ENCODE results near the gene TMEM117. TPM values are rescaled to one million over a fixed set of nuclear protein-coding genes. Genes with fewer than 3 reads are reported as not detected.

The TMEM117 gene
- total and polyA plus RNA-seq, 10 of the 15 experiments (the other 5 are each of a cell fraction or from before 2014, with no cell fraction given) = 3.1 to 8.2 (median 6.1) TPM

GRCh38 chr12:43917896-43918295 is 82.0 kb downstream of the TMEM117 start:
- ChIA-PET RAD21 (ENCODE audit: unreplicated experiment) (no interaction called here), SMC1A (ENCODE audit: uncharacterized antibody, unreplicated experiment) (no interaction called here), POLR2A (no interaction called here), CTCF (interaction anchor here (0.7 kb wide), 1 partner anchor 421 kb away, joined by 3 read pairs; no protein-coding TSS in a partner anchor)
- in situ Hi-C loops (cut with MboI) = no loop called here
- Histone ChIP-seq H3K9ac (ENCODE audit: control insufficient read depth, insufficient read depth, low read length) (no peak overlapping the region), H3K79me2 (ENCODE audit: control insufficient read depth, insufficient read depth, low read length) (no peaks in the 10 kb centered on the region), H4K20me1 (ENCODE audit: control insufficient read depth, insufficient read depth) (no peaks in the 10 kb centered on the region), H3K4me2 (ENCODE audit: control insufficient read depth, insufficient read depth) (no peak overlapping the region), H3K4me1 (ENCODE audit: control insufficient read depth, insufficient read depth, low read length) (no peaks in the 10 kb centered on the region), H3K4me3 (no peak overlapping the region), H2AFZ (ENCODE audit: control insufficient read depth, low read depth, low read length) (no peak overlapping the region), H3K27ac (ENCODE audit: control insufficient read depth, insufficient read depth) (no peak overlapping the region), H3K36me3 (ENCODE audit: control insufficient read depth in 2 of 2, insufficient read depth in 2 of 2, low read length in 1 of 2) (no peaks in the 10 kb centered on the region), H3K9me3 (replicated peaks; ENCODE audit: control insufficient read depth, insufficient read depth, low read length) (no peaks in the 10 kb centered on the region), H3K27me3 (replicated peaks in 1 of 2; ENCODE audit: control insufficient read depth in 2 of 2, insufficient read depth in 2 of 2, low read length in 1 of 2) (no peaks in the 10 kb centered on the region)
- BruUV-seq (replicated peaks) = no TSS peak
- intact Hi-C loops (cut with micrococcal nuclease; ENCODE audit: unreplicated experiment) = no loop called here
- no peak for FAIRE-seq
- ATAC-seq = no peak
- TF ChIP-seq NRF1 (conservative IDR thresholded peaks at IDR 0.05; ENCODE audit: low read depth, low read length) = no peak
- no peak for TF ChIP-seq RCOR1 (conservative IDR thresholded peaks at IDR 0.05; ENCODE audit: low read depth, low read length)
- no peak for TF ChIP-seq SUPT20H (IDR thresholded peaks at IDR 0.05; ENCODE audit: borderline replicate concordance, control insufficient read depth, low read depth, low read length)
- no peak for TF ChIP-seq BCL11A (IDR thresholded peaks at IDR 0.05; ENCODE audit: low read depth, low read length)
- TF ChIP-seq ZNF217 (IDR thresholded peaks at IDR 0.05) = no peak
- TF ChIP-seq, protein P1, sequence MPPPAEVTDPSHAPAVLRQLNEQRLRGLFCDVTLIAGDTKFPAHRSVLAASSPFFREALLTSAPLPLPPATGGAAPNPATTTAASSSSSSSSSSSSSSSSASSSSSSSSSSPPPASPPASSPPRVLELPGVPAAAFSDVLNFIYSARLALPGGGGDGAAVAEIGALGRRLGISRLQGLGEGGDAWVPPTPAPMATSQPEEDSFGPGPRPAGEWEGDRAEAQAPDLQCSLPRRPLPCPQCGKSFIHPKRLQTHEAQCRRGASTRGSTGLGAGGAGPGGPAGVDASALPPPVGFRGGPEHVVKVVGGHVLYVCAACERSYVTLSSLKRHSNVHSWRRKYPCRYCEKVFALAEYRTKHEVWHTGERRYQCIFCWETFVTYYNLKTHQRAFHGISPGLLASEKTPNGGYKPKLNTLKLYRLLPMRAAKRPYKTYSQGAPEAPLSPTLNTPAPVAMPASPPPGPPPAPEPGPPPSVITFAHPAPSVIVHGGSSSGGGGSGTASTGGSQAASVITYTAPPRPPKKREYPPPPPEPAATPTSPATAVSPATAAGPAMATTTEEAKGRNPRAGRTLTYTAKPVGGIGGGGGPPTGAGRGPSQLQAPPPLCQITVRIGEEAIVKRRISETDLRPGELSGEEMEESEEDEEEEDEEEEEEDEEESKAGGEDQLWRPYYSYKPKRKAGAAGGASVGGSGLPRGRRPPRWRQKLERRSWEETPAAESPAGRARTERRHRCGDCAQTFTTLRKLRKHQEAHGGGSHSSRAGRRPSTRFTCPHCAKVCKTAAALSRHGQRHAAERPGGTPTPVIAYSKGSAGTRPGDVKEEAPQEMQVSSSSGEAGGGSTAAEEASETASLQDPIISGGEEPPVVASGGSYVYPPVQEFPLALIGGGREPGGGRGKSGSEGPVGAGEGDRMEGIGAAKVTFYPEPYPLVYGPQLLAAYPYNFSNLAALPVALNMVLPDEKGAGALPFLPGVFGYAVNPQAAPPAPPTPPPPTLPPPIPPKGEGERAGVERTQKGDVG (CRISPR knock-in tag; IDR thresholded peaks at IDR 0.05) = no peak
- DNase-seq (ENCODE audit: low read depth, low spot score) = no peak
- 75% methylated on average over 2 of the region's 2 CpGs for whole genome bisulfite sequencing (ENCODE audit: insufficient coverage, insufficient replicate concordance, low lambda C conversion rate, missing lambda C conversion rate)
